Adipose tissue (tissue), 3 donors: Measurements from ENCODE around the gene MACROD2. TPM values are rescaled to one million over a fixed set of nuclear protein-coding genes. Genes with fewer than 3 reads are reported as not detected.

Source experiments
- H3K27ac ChIP-seq: one replicate; pipeline ENCODE4 v1.5.1; 2013; ENCODE audit warnings: low read depth, low read length
- WGBS, 3 donors: extraction: QIAGEN DNeasy Blood & Tissue Kit; methylation state at CpG; one replicate each; pipeline ENCODE4 v1.1.7; 2013; 5-methylcytosine and 5-hydroxymethylcytosine counted together
- polyA plus RNA-seq, 3 donors: library from polyadenylated mRNA; stranded (reverse); fragments of 200-250 nt; gene quantifications; one replicate each; pipeline ENCODE4 v1.2.3, GENCODE V29; 2013
- donor health status: healthy with polysubstance abuse.
- donor health status: Bipolar disorder and iron deficiency.
- donor health status: healthy.

Gene MACROD2
- polyA plus RNA-seq, 3 donors: 0.11 to 0.98 (median 0.56) TPM

DNA sequence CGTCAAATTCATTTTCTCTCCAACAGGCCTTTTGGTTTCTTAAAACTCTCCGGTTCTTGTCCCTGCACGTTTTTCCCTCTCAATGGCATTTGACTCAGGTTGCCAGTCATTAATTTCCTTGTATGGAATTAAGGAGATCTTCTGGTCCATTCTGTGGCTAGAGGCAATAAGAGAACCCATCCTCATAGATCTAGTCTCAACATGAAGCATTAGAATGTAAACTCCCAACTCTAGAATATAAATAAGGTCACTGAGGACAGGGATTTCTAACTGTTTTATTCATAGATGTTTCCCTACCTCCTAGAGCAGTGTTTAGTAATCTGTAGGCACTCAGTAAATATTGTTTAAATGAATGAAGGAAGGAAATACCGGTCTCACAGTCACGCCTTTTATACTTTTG lies 527.3 kb downstream of the MACROD2 start:
- no peak overlapping the region for H3K27ac ChIP-seq
- WGBS, 3 donors: 83 to 92% (median 88%) methylated on average over 5 of the region's 5 CpGs

DNA sequence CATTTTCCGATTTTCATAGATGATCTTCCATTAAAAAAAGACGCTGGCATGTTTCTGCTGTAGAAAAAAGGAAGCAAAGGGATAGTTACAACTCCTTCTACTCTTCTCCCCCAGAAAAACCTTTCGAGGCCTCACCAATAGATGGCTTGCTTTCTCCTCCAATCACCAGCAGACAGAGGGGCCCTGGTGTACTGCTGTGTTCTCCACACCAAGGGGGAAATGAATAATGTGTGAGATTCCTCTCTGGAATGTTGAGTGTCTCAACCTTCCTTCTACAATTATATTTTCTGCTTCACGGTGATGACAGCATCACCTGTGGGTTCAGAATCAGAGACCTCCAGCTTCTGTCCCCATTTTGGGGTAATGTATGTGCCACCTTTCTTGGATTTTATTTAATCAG lies 527.8 kb downstream of the MACROD2 start:
- H3K27ac ChIP-seq: no peak overlapping the region
- 53 to 71% (median 54%) methylated on average over 4 of the region's 4 CpGs for WGBS, 3 donors

DNA sequence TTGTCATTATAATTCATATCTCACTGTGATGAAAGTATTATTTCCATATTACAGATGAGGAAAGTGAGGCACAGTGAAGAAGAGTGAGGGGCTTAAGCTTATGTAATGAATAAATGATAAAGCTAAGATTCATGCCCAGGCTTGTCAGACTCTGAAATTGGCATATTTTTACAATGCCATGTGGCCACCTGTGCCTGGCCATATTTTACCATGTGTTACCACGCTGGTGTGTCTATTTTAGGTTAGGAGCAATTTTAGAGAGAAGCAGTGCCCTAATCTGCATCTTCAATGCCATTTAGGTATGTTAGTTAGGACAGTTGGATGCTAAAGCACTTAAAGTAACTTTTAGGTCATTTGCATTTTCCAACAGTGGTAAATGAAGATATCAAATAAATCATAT lies 530.1 kb downstream of the MACROD2 start:
- H3K27ac ChIP-seq: no peak overlapping the region
- 86 to 94% (median 93%) methylated on average over 1 of the region's 1 CpG for WGBS, 3 donors

DNA sequence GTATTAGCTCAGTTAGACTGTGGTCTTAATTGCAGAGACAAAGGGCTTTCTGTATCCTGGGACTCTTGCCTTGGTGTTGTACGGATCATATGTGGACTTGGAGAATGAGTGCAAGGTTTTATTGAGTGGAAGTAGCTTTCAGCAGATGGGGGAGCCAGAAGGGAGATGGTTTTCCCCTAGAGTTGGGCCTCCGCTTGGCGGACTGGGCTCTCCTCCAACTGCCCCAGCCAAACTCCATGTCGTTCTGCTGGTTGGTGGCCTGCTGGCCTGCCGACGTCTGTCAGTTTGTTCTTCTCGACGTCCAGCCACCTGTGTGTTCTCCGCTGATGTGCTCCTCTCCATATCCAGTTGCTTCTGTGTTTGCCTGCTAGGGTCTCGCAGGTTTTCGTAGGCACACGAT lies 531.6 kb downstream of the MACROD2 start:
- WGBS, 3 donors: 89 to 91% (median 90%) methylated on average over 12 of the region's 12 CpGs

DNA sequence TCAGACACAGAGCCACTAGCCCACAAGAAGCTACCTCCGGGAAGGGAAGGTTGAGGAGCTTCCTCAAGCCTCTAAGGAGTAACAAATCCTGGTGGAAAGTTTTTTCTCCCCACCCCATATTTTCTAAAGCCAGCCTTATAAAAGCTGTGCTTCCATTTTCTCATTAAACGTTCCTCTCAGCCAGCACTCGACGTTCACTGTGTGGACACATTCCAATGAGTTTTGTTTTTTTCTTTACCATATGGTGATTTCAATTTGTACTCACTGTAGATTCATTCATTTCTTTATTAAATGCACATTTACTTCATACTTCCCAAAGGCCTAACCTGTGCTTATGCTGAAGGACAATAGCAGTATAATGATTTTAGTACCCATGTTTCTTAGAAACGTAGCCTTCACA lies 536.5 kb downstream of the MACROD2 start:
- 80 to 90% (median 80%) methylated on average over 5 of the region's 5 CpGs for WGBS, 3 donors
- H3K27ac ChIP-seq: no peak overlapping the region

More for the DNA sequence above, 531.6 kb downstream of the MACROD2 start:
- H3K27ac ChIP-seq: no peak overlapping the region

DNA sequence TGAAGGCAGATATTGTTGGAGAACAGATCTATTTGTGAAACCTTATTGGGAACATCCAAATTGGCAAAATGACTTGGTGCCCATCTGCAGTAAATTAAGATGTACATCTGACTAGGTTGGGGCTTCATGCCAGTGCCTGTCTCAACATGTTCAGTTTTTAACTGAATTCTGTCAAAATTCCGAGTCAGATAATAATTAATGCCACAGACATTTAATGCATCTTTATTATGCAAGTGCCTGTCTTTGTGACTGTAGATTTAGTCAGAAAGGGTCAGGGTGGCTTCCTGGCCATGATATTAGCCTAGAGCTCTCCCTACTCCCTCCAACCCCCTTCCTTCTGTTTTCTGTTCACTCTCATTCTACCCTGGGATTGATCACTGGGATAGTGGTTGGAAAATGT lies 541.4 kb downstream of the MACROD2 start:
- 70 to 85% (median 72%) methylated on average over 1 of the region's 1 CpG for WGBS, 3 donors
- no peak overlapping the region for H3K27ac ChIP-seq

DNA sequence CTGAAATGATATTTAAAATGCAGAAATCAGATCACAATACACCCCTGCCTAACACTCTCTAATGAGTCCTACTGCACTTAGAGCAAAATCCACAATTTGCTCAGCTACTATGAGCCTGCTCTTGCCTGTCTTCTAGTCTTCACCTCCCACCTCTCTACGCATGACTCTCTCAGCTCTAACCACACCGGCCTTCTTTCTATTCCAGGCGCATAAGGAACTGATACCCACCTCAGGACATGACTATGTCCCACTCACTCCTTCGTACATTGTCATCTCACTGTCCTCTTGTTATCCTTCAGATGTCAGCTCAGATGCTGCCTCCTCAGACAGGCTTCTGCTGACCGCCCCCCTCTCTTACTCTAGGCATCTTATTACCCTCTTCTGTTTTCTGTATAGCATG lies 543.1 kb downstream of the MACROD2 start:
- no peak overlapping the region for H3K27ac ChIP-seq
- 91 to 98% (median 95%) methylated on average over 5 of the region's 5 CpGs for WGBS, 3 donors

DNA sequence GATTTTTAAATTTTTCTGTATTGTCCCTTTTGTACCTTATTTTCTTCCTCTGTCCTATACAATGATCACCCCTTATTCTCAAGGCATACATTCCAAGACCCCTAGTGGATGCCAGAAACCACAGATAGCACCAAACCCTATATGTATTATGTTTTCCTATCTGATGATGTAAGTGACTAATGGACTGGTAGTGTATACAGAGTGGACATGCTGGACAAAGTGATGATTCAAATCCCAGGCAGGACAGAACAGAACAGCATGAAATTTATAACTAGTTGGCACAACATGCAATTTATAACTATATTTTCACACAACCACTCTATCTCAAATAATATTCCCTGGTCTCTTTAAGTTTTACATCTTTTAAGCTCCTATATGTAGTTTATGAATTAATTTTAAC lies 547.7 kb downstream of the MACROD2 start:
- no peak overlapping the region for H3K27ac ChIP-seq

DNA sequence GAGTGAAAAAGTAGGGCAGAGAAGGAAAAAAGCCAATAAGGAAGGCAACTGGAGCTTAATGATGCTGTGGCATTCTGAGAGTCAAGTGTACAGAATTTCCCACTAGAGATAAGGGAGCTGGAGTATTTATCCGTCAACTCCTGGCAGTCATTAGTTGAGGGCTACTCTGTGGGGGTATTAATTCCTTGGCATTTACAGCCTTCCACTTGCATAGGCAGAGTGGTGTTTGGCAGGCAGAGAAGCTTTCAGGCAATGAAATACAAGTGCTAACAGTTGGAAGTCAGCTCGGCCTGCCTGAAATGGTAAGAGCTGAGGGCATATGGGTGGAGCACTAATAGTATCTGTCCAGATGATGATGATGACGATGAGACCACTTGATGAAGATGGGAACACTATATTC lies 549.4 kb downstream of the MACROD2 start:
- 45 to 66% (median 53%) methylated on average over 3 of the region's 3 CpGs for WGBS, 3 donors
- no peak overlapping the region for H3K27ac ChIP-seq

DNA sequence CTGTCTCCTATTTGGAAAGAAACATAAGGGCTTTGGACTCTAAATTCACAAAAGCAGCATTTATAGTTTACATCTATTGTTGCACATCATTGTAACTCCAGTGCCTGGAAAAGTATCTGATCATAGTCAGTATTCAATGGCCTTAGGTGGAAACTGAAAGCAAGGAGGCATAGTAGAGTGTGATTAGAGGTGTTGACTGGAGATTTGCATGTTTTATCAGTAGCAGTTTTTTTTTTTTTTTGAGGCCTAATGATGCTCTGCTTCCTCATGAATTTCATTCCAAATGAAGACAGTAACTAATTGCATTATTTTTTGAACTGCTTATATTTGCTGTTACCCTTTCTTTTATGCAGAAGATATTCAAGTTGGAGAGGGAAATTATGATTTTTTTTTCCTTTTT lies 555.3 kb downstream of the MACROD2 start:
- no peak overlapping the region for H3K27ac ChIP-seq

DNA sequence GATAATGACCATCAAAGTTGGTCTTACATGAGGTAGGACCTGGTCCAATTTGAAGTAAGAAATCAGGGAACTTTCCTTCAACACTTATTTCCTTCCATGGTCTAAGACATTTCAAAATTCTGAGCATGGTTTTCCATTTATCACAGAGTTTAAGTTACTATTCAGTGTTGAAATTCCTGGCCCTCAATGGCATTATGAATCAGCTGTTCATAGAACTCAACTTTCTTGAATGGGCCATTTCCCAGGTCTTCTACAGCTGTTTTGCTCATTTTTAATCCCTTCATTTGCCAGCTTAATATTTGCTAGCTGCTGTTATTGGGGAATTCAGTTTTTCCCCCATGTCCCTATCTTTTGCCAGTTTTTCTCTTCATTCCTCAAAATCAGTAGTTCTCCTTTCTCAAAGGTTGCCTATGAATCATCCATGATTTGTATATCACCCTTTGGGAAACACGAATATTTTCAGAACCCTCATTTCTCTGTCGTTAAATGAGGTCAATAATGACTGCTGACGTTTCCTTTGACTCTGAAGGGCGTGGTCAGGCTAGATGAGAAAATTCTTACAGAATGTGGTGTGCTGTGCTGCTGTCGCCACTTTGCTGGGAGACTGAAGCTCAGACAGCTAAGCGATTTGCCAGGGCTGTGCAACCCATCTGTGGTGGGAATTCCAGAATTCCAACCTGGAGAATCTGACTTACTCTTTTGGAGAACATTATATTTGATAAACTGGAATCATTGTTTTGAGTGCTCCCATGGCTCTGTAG lies 558.6 kb downstream of the MACROD2 start:
- 51 to 88% (median 55%) methylated on average over 6 of the region's 6 CpGs for WGBS, 3 donors
- H3K27ac ChIP-seq: no peak overlapping the region

DNA sequence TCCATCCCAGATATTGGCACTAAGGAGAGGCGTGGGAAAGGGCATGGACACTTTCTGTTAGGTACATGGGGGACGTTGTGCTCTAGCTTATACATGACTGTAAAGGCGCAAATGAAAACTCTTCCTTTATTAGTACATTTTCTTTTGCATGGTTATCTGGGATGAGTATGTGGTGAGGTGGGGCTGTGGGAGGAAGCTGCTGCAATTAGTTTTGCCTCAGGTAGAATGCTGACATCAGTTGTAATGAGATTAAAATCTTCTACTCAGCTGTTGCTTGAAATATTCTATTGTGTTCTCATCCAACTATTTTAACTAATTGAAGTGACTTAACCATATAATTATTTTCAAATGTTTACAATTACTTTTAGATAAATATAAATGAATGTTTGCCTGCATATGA lies 560.4 kb downstream of the MACROD2 start:
- H3K27ac ChIP-seq: no peak overlapping the region
- 88 to 91% (median 89%) methylated on average over 3 of the region's 3 CpGs for whole genome bisulfite sequencing, 3 donors

DNA sequence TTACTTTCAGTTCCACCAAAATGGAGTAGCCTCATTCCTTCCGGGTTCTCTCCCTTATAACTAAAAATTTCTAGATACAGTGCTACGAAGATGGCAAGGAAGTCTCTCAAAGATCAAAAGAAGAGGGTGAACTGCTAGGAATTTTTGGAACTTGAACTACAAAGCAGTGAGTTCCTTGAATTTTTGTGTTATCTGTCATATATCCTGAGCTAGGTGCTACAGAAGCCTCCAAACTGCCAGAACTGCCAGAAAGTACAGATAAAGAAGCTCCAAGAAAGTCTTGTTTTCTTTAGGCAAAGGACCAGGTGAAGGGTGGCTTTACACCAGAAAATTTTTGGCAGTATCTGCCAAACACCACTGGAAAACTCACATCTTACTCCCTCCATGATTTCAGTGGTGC lies 560.9 kb downstream of the MACROD2 start:
- no peak overlapping the region for H3K27ac ChIP-seq
- WGBS, 3 donors: 77 to 94% (median 87%) methylated on average over 2 of the region's 2 CpGs

DNA sequence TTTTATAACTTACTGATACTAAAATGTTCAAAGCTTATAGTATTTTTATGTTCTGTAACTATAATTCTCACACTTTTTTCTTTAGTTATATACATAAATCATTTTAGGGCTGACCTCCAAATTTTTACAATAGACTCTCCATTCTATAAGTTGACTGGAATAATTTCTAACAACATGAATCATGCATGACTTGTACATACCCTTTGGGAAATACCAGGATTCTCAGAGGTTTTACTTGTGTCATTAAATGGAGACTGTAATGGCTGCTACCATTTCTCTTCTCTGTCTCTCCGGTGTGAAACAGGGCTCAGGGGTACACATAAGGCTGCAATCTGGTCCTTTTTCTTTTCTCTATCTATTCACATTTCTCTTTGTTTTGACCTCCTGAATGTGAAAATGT lies 564.3 kb downstream of the MACROD2 start:
- WGBS, 3 donors: 82 to 85% (median 84%) methylated on average over 1 of the region's 1 CpG
- no peak overlapping the region for H3K27ac ChIP-seq

DNA sequence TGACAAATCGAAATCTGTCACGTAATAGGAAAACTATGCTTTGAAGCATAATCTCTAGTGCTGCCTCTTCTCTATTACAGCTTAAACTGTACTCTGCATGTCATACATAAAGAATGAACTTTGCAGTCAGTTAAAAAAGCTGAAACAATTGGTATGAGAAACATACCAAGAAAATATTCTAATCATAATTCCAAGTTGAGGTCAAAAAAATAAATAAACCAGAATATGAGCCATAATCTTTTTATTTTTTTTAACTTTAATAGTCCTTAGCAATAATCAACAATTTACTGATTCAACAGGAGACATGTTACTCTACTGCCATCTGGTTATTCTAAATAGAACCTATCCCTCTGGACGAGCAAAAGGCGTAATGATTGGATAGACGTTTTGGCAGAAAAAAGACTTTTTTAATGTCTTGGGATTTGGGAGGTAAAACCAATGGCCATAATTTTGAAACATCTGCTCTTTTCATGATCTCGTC lies 566.5 kb downstream of the MACROD2 start:
- WGBS, 3 donors: 48 to 74% (median 62%) methylated on average over 6 of the region's 6 CpGs
- no peak overlapping the region for H3K27ac ChIP-seq

DNA sequence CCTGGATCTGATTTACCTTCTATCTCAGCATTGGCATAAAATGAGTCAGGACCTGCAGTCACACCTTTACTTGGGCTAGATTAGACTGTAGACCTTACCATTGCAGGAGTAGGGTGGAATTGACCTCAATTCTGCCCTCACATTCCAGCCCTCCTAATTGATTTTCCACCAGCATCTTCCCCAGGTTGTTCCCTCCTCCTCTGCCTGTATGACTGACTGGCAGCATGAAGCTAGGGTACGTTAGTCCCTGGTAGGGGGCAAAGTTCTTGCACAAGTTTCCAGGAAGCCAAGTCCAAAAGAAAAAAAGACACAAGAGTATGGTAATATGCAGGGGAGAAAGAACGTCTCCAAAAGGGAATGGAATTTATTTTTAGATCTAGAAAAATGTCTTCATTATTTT lies 567.7 kb downstream of the MACROD2 start:
- no peak overlapping the region for H3K27ac ChIP-seq
- 68 to 76% (median 70%) methylated on average over 2 of the region's 2 CpGs for WGBS, 3 donors

DNA sequence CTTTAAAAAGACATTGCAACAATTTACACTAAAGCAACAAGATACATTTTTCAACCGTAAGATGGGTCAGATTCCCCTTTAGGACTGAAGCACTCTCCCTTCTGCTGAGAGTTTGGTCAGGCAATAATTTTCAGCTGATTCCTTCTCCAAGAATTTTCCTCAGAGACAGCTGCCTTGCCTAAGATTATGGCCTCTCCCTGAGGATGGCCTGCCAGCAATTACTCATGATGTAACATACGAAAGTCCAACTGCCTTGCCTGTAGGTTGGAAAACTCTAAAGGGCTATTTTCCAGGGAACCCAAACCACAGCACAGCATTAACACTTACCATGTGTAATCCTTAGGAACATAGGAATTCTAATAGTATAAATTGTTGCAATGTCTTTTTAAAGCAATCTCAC lies 571.2 kb downstream of the MACROD2 start:
- WGBS, 3 donors: 56 to 81% (median 61%) methylated on average over 2 of the region's 2 CpGs
- no peak overlapping the region for H3K27ac ChIP-seq

DNA sequence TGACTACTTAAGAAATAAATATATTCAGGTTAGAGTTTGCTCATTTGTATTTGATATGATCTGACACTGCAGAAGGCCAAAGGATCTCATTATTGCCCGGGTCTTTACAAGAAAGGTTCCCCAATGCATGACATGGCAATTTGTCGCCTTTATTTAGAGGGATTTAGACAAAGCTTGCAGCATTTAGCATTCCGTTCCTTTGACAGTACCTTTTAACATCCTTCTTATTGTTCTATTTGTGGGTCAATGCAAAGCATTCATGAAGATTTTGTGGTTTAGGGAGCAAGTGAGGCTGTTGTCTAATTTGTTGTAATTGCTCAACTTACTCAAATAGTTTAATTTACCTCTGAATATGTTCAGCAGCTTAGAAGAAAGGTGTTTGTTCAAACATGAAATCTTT lies 572.9 kb downstream of the MACROD2 start:
- WGBS, 3 donors: 79 to 85% (median 84%) methylated on average over 3 of the region's 3 CpGs

DNA sequence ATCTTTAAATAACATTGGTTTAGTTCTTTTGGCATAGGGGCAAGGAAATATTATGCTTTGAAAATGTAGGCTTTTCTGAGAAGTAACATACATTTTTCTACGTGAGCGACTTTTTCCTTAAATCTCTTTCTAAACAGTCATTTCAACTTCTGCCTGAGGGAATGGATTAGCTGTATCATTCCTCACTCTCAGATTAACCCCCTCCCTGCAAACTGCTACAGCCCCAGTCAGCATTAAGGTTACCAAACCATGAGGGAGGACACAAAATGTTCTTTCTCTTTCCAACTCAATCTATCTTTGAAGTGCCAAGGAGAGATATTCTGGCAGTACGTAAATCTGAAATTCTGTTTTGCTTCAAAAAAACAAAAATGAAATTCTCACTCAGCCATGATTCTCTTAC lies 573.4 kb downstream of the MACROD2 start:
- 73 to 87% (median 77%) methylated on average over 3 of the region's 3 CpGs for WGBS, 3 donors

More for the DNA sequence above, 572.9 kb downstream of the MACROD2 start:
- no peak overlapping the region for H3K27ac ChIP-seq

DNA sequence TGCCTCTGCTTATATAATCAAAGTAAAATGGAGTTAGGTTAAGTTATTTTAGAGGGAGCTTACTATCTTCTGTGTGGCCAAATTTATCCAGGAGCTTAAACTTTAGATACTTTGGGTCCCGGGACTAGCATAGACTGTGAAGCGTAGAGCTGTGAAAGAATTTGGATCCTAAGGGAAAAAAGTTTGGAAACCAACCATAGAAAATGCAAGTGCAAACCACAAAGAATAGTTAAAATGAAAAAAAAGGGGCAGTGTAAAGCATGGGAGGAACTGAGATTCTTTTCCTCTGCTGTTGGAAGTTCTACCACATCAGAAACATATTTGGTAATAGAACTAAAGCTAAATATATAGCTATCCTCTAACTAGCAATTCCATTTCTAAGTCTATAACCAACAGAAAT lies 574.3 kb downstream of the MACROD2 start:
- no peak overlapping the region for H3K27ac ChIP-seq
- WGBS, 3 donors: 69 to 88% (median 73%) methylated on average over 2 of the region's 2 CpGs

More for the DNA sequence above, 573.4 kb downstream of the MACROD2 start:
- H3K27ac ChIP-seq: no peak overlapping the region
